ENCODE data around the gene EML6.

EML6 gene

GRCh38 chr2:54709336-54709809 lies 14.1 kb upstream of the EML6 start:
- no peaks in the 10 kb centered on the region for H3K36me3 Mint-ChIP-seq (ENCODE audit: low read depth)
- H3K9me3 Mint-ChIP-seq, result no peaks in the 10 kb centered on the region
- no peak for TF ChIP-seq CTCF (IDR thresholded peaks at IDR 0.05; ENCODE audit: unreplicated experiment in 3 of 3)
- peaks cover 9% of the 10 kb centered on the region for H3K27me3 Mint-ChIP-seq (ENCODE audit: low read depth)
- no peaks in the 10 kb centered on the region for H3K4me1 Mint-ChIP-seq
- H3K27ac Mint-ChIP-seq, result no peak overlapping the region
- no peak overlapping the region for H3K4me3 Mint-ChIP-seq

- no peak overlapping the region for H3K27ac Mint-ChIP-seq
- no peaks in the 10 kb centered on the region for H3K4me1 Mint-ChIP-seq
- H3K27me3 Mint-ChIP-seq (ENCODE audit: low read depth), result peaks cover 9% of the 10 kb centered on the region
- H3K4me3 Mint-ChIP-seq, result no peak overlapping the region
- H3K36me3 Mint-ChIP-seq (ENCODE audit: low read depth), result no peaks in the 10 kb centered on the region
- H3K9me3 Mint-ChIP-seq, result no peaks in the 10 kb centered on the region
- no peak for TF ChIP-seq CTCF (IDR thresholded peaks at IDR 0.05; ENCODE audit: unreplicated experiment in 3 of 3)
These were observed 13.2 kb upstream of the EML6 start for GRCh38 chr2:54710216-54710615.

GRCh38 chr2:54712516-54712915 lies 10.9 kb upstream of the EML6 start:
- Mint-ChIP-seq H3K36me3 (ENCODE audit: low read depth) (no peaks in the 10 kb centered on the region), H3K4me1 (no peaks in the 10 kb centered on the region), H3K9me3 (no peaks in the 10 kb centered on the region), H3K4me3 (no peak overlapping the region), H3K27ac (no peak overlapping the region), H3K27me3 (ENCODE audit: low read depth) (peaks cover 9% of the 10 kb centered on the region)
- TF ChIP-seq CTCF (IDR thresholded peaks at IDR 0.05; ENCODE audit: unreplicated experiment in 3 of 3), result no peak

GRCh38 chr2:54714996-54715395 lies 8.5 kb upstream of the EML6 start:
- no peak overlapping the region for H3K4me3 Mint-ChIP-seq
- no peaks in the 10 kb centered on the region for H3K4me1 Mint-ChIP-seq
- no peaks in the 10 kb centered on the region for H3K36me3 Mint-ChIP-seq (ENCODE audit: low read depth)
- peaks cover 23% of the 10 kb centered on the region for H3K27me3 Mint-ChIP-seq (ENCODE audit: low read depth)
- no peak overlapping the region for H3K27ac Mint-ChIP-seq
- no peaks in the 10 kb centered on the region for H3K9me3 Mint-ChIP-seq
- TF ChIP-seq CTCF (IDR thresholded peaks at IDR 0.05; ENCODE audit: unreplicated experiment in 3 of 3), result no peak

GRCh38 chr2:54716375-54716774 lies 7.1 kb upstream of the EML6 start:
- H3K27me3 Mint-ChIP-seq (ENCODE audit: low read depth), result peaks cover 19% of the 10 kb centered on the region
- H3K27ac Mint-ChIP-seq, result no peak overlapping the region
- H3K4me3 Mint-ChIP-seq, result no peak overlapping the region
- H3K36me3 Mint-ChIP-seq (ENCODE audit: low read depth), result no peaks in the 10 kb centered on the region
- no peaks in the 10 kb centered on the region for H3K4me1 Mint-ChIP-seq
- H3K9me3 Mint-ChIP-seq, result no peaks in the 10 kb centered on the region
- no peak for TF ChIP-seq CTCF (IDR thresholded peaks at IDR 0.05; ENCODE audit: unreplicated experiment in 3 of 3)

GRCh38 chr2:54720563-54720962 lies 2.9 kb upstream of the EML6 start:
- Mint-ChIP-seq H3K36me3 (ENCODE audit: low read depth) (no peaks in the 10 kb centered on the region), H3K27me3 (ENCODE audit: low read depth) (peaks cover 40% of the 10 kb centered on the region), H3K27ac (no peak overlapping the region), H3K4me3 (no peak overlapping the region), H3K9me3 (no peaks in the 10 kb centered on the region), H3K4me1 (peaks cover 12% of the 10 kb centered on the region)
- TF ChIP-seq CTCF (IDR thresholded peaks at IDR 0.05; ENCODE audit: unreplicated experiment in 3 of 3), result no peak

Measured in nephron (organoid).